HL-60 (cell line): ENCODE data around the gene MARCHF10.

Experiments
- DNase-seq, 2 experiments: peaks; one replicate each; pipeline ENCODE4 v3.0.0-alpha.2; 2010 to 2020; ENCODE audit warnings: low read depth in 1 of 2, low spot score in 1 of 2
- H3K27ac ChIP-seq: fragments of 250-450 bp; sonication (Bioruptor Pico); replicated peaks from 2 replicates; pipeline ENCODE4 v1.5.1; 2020; ENCODE audit warnings: mild to moderate bottlenecking, moderate library complexity
- H3K27me3 ChIP-seq: fragments of 250-450 bp; sonication (Bioruptor Pico); 2 replicates; pipeline ENCODE4 v1.5.1; 2021; ENCODE audit warnings: mild to moderate bottlenecking, moderate library complexity; ENCODE audit not compliant: insufficient read depth, poor library complexity, severe bottlenecking
- H3K4me3 ChIP-seq: replicated peaks from 2 replicates; pipeline ENCODE4 v1.5.1; 2011; ENCODE audit warnings: mild to moderate bottlenecking, control low read depth, low read length; ENCODE audit not compliant: insufficient read depth
- GABPA ChIP-seq: IDR thresholded peaks from 2 replicates; pipeline ENCODE4 v1.6.1; 2012; ENCODE audit warnings: low read depth
- POLR2AphosphoS5 ChIP-seq: IDR thresholded peaks from 2 replicates; pipeline ENCODE4 v1.6.1; 2012; ENCODE audit warnings: low read depth
- REST ChIP-seq: IDR thresholded peaks from 2 replicates; pipeline ENCODE4 v1.6.1; 2012; ENCODE audit warnings: low read depth; ENCODE audit not compliant: insufficient replicate concordance
- SPI1 ChIP-seq: IDR thresholded peaks from 2 replicates; pipeline ENCODE4 v1.6.1; 2012; ENCODE audit warnings: low read depth, mild to moderate bottlenecking, borderline replicate concordance
- TF ChIP-seq, protein P1 (sequence below): IDR thresholded peaks from one replicate; pipeline ENCODE4 v1.5.1; 2011; ENCODE audit warnings: low read length, control low read depth, inconsistent platforms; ENCODE audit not compliant: insufficient read depth

MARCHF10 gene

DNA sequence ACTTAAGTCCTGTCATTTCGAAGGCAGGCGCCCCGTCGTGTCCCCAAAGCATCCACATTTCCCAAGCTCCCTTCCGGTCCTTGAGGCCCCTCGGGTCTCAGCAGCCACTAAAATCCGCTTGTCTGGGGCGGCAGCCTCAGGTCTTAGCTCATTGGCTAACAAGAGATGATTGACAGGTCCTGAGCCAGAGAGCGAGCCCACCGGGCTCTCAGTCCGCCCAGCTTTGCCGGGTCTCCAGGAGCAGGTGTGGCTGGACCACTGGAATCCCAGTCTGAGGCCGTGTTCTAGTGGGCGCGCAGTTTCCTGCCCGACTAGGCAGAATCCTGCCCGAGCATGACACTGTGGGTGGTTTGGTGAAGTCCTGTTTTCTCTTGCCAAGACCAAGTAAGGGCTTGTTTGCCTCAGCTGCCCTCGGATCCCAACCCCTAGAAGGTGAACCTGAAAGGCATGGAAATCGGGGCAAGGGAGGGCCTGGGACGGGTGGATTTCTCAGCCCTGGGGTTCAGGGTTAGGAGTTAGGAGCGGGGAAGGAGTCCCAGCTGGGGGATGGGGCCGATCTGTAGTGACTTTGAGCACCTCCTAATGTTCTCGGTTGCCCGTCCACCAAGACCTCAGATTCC is 137.8 kb downstream of the MARCHF10 start:
- TF ChIP-seq, protein P1, sequence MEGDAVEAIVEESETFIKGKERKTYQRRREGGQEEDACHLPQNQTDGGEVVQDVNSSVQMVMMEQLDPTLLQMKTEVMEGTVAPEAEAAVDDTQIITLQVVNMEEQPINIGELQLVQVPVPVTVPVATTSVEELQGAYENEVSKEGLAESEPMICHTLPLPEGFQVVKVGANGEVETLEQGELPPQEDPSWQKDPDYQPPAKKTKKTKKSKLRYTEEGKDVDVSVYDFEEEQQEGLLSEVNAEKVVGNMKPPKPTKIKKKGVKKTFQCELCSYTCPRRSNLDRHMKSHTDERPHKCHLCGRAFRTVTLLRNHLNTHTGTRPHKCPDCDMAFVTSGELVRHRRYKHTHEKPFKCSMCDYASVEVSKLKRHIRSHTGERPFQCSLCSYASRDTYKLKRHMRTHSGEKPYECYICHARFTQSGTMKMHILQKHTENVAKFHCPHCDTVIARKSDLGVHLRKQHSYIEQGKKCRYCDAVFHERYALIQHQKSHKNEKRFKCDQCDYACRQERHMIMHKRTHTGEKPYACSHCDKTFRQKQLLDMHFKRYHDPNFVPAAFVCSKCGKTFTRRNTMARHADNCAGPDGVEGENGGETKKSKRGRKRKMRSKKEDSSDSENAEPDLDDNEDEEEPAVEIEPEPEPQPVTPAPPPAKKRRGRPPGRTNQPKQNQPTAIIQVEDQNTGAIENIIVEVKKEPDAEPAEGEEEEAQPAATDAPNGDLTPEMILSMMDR: no peak
- TF ChIP-seq REST: no peak
- TF ChIP-seq POLR2AphosphoS5: no peak
- no peak for TF ChIP-seq SPI1
- no peak for TF ChIP-seq GABPA
- H3K27ac ChIP-seq: no peak overlapping the region
- DNase-seq: no peak
- H3K4me3 ChIP-seq: no peak overlapping the region
- H3K27me3 ChIP-seq: no peaks in the 10 kb centered on the region

- Histone ChIP-seq H3K4me3 (no peak overlapping the region), H3K27me3 (no peaks in the 10 kb centered on the region), H3K27ac (no peak overlapping the region)
- no peak for TF ChIP-seq POLR2AphosphoS5
- no peak for DNase-seq
Measured at GRCh38 chr17:62668091-62668804, 139.9 kb downstream of the MARCHF10 start.

- no peaks in the 10 kb centered on the region for H3K27me3 ChIP-seq
- no peak for DNase-seq
- H3K4me3 ChIP-seq: no peak overlapping the region
- TF ChIP-seq SPI1 (no peak), REST (no peak), GABPA (no peak), POLR2AphosphoS5 (no peak)
- TF ChIP-seq, protein P1: no peak
- no peak overlapping the region for H3K27ac ChIP-seq
Measured at GRCh38 chr17:62666801-62667591, 141.1 kb downstream of the MARCHF10 start.

DNA sequence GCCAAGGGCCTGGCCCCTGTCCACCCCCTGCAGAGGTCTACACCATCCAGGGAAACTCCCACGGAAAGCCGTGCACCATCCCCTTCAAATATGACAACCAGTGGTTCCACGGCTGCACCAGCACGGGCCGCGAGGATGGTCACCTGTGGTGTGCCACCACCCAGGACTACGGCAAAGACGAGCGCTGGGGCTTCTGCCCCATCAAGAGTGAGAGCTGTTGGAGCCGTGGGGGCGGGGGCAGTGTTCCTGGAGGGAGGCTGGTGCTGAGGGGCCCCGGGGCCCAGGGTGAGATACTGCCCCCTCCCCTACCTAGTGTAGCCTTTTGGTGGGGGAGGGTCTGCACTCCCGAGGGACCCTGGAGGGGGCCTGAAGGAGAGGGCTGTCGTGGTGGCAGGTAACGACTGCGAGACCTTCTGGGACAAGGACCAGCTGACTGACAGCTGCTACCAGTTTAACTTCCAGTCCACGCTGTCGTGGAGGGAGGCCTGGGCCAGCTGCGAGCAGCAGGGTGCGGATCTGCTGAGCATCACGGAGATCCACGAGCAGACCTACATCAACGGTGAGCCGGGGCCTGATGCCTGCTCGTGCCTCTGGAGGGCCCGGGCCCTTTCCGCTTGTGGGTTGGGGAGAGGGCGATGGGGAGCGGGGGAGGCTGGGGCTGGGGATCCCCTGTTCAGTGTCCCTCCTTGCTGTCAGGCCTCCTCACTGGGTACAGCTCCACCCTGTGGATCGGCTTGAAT is 141.9 kb downstream of the MARCHF10 start:
- Histone ChIP-seq H3K27me3 (no peaks in the 10 kb centered on the region), H3K27ac (no peak overlapping the region), H3K4me3 (no peak overlapping the region)
- no peak for DNase-seq
- TF ChIP-seq POLR2AphosphoS5 (no peak), GABPA (no peak), SPI1 (no peak), REST (no peak)
- TF ChIP-seq, protein P1: no peak
